Activated naive CD4-positive, alpha-beta T cell treated with anti-CD3 and anti-CD28 coated beads, Interleukin-2, amount 50 U/mL, for 24 hours (primary cell): ENCODE data around the gene LAMA3.

Experiments
- H3K27ac Mint-ChIP-seq: one replicate; pipeline ENCODE4 v1.8.0; 2021; ENCODE audit warnings: mild to moderate bottlenecking, mixed read lengths
- H3K27me3 Mint-ChIP-seq: one replicate; pipeline ENCODE4 v1.8.0; 2021; ENCODE audit warnings: mixed read lengths
- H3K36me3 Mint-ChIP-seq: one replicate; pipeline ENCODE4 v1.8.0; 2021; ENCODE audit warnings: mixed read lengths
- H3K4me1 Mint-ChIP-seq: one replicate; pipeline ENCODE4 v1.8.0; 2021; ENCODE audit warnings: mixed read lengths
- H3K4me3 Mint-ChIP-seq: one replicate; pipeline ENCODE4 v1.8.0; 2021; ENCODE audit warnings: mild to moderate bottlenecking, mixed read lengths
- H3K9me3 Mint-ChIP-seq: one replicate; pipeline ENCODE4 v1.8.0; 2021; ENCODE audit warnings: mixed read lengths

LAMA3 gene

GRCh38 chr18:23689031-23689615, at the start of gene LAMA3:
Gene LAMA3, plus strand, starts transcription at chr18:23689453. Its CDS starts 231 bp downstream, at chr18:23689684.
- H3K9me3 Mint-ChIP-seq, result no peaks in the 10 kb centered on the region
- H3K4me1 Mint-ChIP-seq, result peaks cover 6% of the 10 kb centered on the region
- H3K27me3 Mint-ChIP-seq, result peaks cover 33% of the 10 kb centered on the region
- peaks cover 2% of the 10 kb centered on the region for H3K36me3 Mint-ChIP-seq
- H3K4me3 Mint-ChIP-seq, result peak within 1 kb of the TSS; percentile 79
- H3K27ac Mint-ChIP-seq, result peak within 1 kb of the TSS; percentile 59

GRCh38 chr18:23640052-23640451, 49.2 kb upstream of the LAMA3 start:
- Mint-ChIP-seq H3K9me3 (no peaks in the 10 kb centered on the region), H3K27me3 (no peaks in the 10 kb centered on the region), H3K4me1 (peaks cover 3% of the 10 kb centered on the region), H3K27ac (no peak overlapping the region), H3K4me3 (no peak overlapping the region), H3K36me3 (no peaks in the 10 kb centered on the region)

DNA sequence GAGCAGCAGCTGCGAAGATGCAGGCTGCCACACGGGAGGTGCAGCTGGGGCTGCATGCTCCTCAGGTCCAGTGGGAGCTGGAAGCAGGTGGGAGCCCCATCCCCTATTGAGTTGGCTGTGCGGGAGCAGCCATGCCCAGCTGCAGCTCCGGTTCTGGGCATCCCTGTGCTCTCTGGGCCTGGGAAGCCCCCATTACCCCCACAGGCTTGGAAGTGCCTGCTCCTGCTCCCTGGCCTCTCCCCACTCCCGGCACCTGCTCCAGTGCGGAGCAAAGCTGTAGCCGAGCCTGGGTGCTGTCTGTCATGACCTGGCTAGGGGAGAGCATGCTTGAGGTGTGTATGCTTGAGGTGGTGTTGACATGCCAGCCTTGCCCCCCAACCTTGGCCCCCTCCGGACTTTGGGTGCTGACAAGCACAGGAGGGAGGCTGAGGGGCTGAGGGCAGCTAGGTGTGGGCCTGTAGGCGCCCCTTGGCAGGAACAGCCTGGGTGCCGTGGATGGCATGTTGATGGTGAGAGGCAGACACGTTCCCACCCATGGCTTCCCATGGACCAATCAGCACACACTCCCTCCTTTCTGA, 48.0 kb upstream of the LAMA3 start:
- Mint-ChIP-seq H3K9me3 (no peaks in the 10 kb centered on the region), H3K36me3 (no peaks in the 10 kb centered on the region), H3K27me3 (no peaks in the 10 kb centered on the region), H3K4me3 (no peak overlapping the region), H3K27ac (no peak overlapping the region), H3K4me1 (no peaks in the 10 kb centered on the region)

DNA sequence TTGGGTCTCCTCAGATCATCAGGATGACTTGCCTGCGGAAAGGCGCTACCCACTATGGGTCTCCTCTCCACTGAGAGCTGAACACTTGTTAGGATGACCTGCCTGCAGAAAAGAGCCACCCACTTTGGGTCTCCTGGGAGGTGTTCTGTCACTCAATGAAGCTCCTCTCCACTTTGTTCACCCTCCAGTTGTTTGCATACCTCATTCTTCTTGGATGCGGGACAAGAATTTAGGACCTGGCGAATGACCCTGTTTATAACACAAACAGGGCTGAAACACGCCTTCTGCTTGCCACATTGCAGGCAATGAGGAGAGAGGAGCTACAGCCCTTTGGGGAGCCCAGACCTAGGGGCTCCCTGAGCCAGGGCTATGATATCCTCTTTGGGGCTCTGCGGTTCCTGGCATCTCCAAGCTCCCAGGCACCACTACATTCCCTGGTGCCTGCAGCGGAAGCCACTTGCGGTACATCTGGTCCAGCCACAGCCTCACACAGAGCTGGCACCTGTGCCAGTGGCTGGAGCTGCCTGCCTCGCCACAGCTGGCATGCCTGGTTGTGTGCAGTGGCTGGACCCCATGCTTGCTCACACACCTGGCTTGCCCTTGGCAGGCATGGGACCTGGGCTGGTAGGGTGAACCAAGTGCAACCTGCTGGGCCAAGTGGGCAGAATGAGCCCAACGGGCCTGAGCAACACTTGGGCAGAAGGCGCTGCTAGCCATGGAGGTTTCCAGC, 47.2 kb upstream of the LAMA3 start:
- H3K9me3 Mint-ChIP-seq, result no peaks in the 10 kb centered on the region

DNA sequence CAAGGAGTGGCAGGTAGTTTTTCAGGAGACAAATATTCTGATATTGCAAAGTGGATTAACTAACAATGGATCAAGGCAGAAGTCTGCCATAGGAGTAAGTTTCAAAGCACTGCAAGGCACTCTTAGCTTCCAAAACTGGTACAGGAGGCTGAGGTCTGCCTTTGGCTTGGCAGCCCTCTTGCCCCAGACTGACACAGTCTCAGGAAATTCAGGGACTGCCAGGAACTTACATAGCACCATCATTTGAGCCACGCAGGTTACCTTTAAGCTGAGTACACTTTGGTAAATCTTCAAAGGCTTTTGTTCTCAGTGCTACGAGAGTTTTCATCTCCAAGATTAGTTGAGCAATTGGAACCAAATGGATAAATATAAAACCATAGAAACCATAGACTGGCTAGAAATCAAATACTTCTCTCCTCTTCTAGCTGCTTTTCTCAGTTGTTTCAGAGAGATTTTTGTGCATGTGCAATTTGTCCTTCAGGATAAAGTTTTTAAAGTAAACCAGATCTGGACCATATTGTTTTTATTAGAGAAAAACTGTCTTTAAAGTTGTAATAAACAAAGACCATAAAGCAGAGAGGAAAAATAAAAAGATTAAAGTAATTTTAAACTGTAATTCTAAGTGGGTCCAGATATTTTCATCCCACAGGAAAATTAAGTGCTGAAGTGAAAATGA, 45.3 kb upstream of the LAMA3 start:
- no peak overlapping the region for H3K4me3 Mint-ChIP-seq
- no peaks in the 10 kb centered on the region for H3K27me3 Mint-ChIP-seq
- H3K36me3 Mint-ChIP-seq, result no peaks in the 10 kb centered on the region
- H3K4me1 Mint-ChIP-seq, result no peaks in the 10 kb centered on the region
- H3K9me3 Mint-ChIP-seq, result no peaks in the 10 kb centered on the region
- H3K27ac Mint-ChIP-seq, result no peak overlapping the region

More for the DNA sequence above, 47.2 kb upstream of the LAMA3 start:
- Mint-ChIP-seq H3K4me1 (no peaks in the 10 kb centered on the region), H3K4me3 (no peak overlapping the region), H3K36me3 (no peaks in the 10 kb centered on the region), H3K27me3 (no peaks in the 10 kb centered on the region), H3K27ac (no peak overlapping the region)

DNA sequence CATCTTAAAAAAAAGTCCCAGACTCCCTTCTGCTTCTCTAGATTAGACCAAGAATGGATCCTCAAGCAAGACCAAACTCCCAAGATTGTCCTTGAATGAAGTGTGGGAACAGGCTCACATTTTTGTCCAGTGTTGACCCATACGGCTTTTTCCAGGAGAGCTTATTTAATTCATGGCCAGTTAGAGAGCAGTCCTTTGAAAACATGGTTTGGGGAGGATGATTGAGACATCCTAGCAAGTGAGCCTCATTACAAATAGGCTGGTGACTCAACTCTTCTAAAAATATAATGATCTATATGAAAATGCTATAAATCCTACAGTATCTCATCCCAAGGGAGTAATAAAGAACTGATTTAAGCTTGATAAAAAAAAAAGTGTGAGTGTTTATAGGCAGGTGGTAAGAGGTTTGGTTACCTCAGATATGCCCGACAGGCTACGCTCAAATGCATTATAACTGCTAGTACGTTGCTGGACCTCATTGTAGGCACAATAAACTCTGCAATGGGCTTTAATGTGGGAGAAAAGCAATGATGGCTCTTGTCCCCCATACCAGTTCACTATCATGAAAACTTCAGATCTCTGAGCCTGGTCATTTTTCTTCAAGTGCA, 43.6 kb upstream of the LAMA3 start:
- no peak overlapping the region for H3K27ac Mint-ChIP-seq
- H3K9me3 Mint-ChIP-seq, result no peaks in the 10 kb centered on the region
- no peak overlapping the region for H3K4me3 Mint-ChIP-seq
- H3K27me3 Mint-ChIP-seq, result no peaks in the 10 kb centered on the region
- no peaks in the 10 kb centered on the region for H3K4me1 Mint-ChIP-seq
- no peaks in the 10 kb centered on the region for H3K36me3 Mint-ChIP-seq

DNA sequence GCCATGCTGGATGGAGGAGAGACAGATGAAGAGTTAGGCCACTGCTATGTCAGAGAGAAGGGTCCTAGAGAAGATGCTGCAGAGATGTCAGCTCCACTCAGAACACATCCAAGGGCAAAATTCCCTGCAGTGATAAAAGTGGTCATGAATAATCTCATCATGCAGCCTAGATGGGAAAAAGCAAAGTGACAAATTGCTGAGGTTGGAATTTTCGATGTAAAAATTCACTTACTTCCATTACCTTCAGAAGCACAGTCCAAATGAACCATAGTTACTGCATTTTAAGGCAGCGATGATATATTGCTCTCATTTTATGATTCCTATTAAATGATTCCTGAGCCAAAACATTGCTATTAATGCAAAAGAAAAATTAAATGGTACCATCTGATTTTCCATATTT, 43.0 kb upstream of the LAMA3 start:
- H3K4me1 Mint-ChIP-seq, result no peaks in the 10 kb centered on the region
- H3K4me3 Mint-ChIP-seq, result no peak overlapping the region
- H3K27ac Mint-ChIP-seq, result no peak overlapping the region
- no peaks in the 10 kb centered on the region for H3K36me3 Mint-ChIP-seq
- H3K27me3 Mint-ChIP-seq, result no peaks in the 10 kb centered on the region
- H3K9me3 Mint-ChIP-seq, result no peaks in the 10 kb centered on the region

GRCh38 chr18:23648456-23648855, 40.8 kb upstream of the LAMA3 start:
- no peaks in the 10 kb centered on the region for H3K9me3 Mint-ChIP-seq
- no peak overlapping the region for H3K27ac Mint-ChIP-seq
- no peaks in the 10 kb centered on the region for H3K4me1 Mint-ChIP-seq
- H3K27me3 Mint-ChIP-seq, result no peaks in the 10 kb centered on the region
- H3K36me3 Mint-ChIP-seq, result no peaks in the 10 kb centered on the region
- no peak overlapping the region for H3K4me3 Mint-ChIP-seq

GRCh38 chr18:23648940-23649607, 40.2 kb upstream of the LAMA3 start:
- no peaks in the 10 kb centered on the region for H3K9me3 Mint-ChIP-seq

GRCh38 chr18:23650968-23651927, 38.0 kb upstream of the LAMA3 start:
- no peaks in the 10 kb centered on the region for H3K27me3 Mint-ChIP-seq
- H3K4me1 Mint-ChIP-seq, result no peaks in the 10 kb centered on the region
- no peak overlapping the region for H3K4me3 Mint-ChIP-seq
- no peak overlapping the region for H3K27ac Mint-ChIP-seq
- H3K36me3 Mint-ChIP-seq, result no peaks in the 10 kb centered on the region
- no peaks in the 10 kb centered on the region for H3K9me3 Mint-ChIP-seq

More at GRCh38 chr18:23648940-23649607, 40.2 kb upstream of the LAMA3 start:
- H3K36me3 Mint-ChIP-seq, result no peaks in the 10 kb centered on the region
- no peak overlapping the region for H3K4me3 Mint-ChIP-seq
- no peak overlapping the region for H3K27ac Mint-ChIP-seq
- no peaks in the 10 kb centered on the region for H3K27me3 Mint-ChIP-seq
- no peaks in the 10 kb centered on the region for H3K4me1 Mint-ChIP-seq

- Mint-ChIP-seq H3K27ac (no peak overlapping the region), H3K4me1 (no peaks in the 10 kb centered on the region), H3K9me3 (no peaks in the 10 kb centered on the region), H3K4me3 (no peak overlapping the region), H3K36me3 (no peaks in the 10 kb centered on the region), H3K27me3 (no peaks in the 10 kb centered on the region)
Measured at GRCh38 chr18:23652232-23652631, 37.0 kb upstream of the LAMA3 start.

- Mint-ChIP-seq H3K4me1 (peaks cover 20% of the 10 kb centered on the region), H3K9me3 (no peaks in the 10 kb centered on the region), H3K27ac (no peak overlapping the region), H3K36me3 (no peaks in the 10 kb centered on the region), H3K4me3 (no peak overlapping the region), H3K27me3 (peaks cover 4% of the 10 kb centered on the region)
Measured at GRCh38 chr18:23658285-23658684, 31.0 kb upstream of the LAMA3 start.

GRCh38 chr18:23661735-23662308, 27.4 kb upstream of the LAMA3 start:
- Mint-ChIP-seq H3K9me3 (no peaks in the 10 kb centered on the region), H3K27ac (peak overlapping the region; percentile 52), H3K4me3 (peak overlapping the region; percentile 67), H3K4me1 (peaks cover 27% of the 10 kb centered on the region), H3K36me3 (no peaks in the 10 kb centered on the region), H3K27me3 (peaks cover 4% of the 10 kb centered on the region)
